HG03575 (cell line): Measurements from ENCODE around the gene NEK3.
"Not testable (repeated sequence)": the region's sequence is repeated elsewhere in the genome, so short reads cannot be mapped to it uniquely, and the experiment has no call there.

Experiments used
- ATAC-seq: cut with Tn5 transposase; IDR thresholded peaks from one replicate; pipeline ENCODE4 v1.9.1; 2021; ENCODE audit not compliant: unreplicated experiment, insufficient number of reproducible peaks, low FRiP score; ENCODE audit errors: extremely low read depth

Gene NEK3

DNA sequence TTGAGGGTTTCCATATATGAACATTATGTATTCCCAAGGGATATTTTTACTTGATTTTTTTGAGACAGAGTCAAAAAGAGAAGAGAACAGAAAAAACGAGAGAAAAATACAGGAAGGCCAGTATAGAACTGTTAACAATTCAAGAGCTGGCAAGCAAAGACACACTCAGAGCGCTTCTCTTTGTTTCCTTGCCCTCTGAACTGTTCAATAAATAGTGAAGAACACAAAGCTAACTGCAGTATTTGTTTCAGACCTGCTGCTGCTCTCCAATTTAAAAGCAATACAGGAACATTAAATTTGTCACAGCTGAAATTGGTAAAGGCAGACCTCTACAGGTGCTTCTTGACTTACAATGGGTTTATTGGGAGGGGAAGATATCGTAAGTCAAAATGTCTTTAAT lies 14.0 kb upstream of the NEK3 start:
- no peak for ATAC-seq

DNA sequence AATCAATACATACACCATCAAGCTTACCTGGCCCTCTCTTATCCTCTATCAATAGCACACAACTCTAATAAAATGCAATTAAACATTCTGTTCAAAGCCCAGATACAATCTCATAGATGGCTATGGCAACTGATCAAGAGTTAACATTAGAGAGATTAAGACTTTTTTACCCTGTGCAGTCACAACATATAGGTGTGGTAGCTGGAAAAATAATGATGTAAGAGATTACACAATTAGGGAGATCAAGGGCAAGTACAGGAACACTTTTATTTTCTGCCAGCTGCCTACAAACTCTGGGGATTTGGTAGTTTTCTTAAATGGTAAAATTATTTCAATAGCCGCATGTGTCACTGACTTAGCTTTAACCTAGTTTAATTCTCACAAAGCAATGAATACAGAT lies 12.3 kb upstream of the NEK3 start:
- ATAC-seq: not testable (repeated sequence)

DNA sequence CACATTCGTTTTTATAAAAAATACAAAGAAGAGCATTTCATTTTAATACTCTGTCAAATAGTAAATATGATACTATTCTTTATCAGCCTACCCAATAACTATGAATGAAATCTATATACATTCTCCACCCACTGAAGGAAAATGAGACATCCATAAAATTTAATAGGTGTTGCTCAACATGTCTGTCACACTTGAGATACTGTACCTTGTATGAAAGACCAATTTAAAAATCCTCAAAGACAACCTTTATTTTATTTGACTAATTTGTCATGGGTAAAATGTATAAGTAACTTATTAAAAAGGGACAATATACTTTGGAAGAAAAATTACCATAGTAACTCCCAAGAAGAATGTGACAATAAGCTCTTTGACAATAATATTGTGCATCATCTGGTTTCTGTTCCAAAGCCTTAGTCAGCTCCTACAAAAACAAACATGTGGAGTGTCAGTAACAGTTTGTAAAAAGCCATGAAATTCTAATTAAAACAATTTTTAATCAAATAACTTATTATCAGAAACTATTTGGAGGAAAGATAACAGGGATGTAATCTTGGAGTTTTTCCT lies 11.5 kb upstream of the NEK3 start:
- ATAC-seq: not testable (repeated sequence)

DNA sequence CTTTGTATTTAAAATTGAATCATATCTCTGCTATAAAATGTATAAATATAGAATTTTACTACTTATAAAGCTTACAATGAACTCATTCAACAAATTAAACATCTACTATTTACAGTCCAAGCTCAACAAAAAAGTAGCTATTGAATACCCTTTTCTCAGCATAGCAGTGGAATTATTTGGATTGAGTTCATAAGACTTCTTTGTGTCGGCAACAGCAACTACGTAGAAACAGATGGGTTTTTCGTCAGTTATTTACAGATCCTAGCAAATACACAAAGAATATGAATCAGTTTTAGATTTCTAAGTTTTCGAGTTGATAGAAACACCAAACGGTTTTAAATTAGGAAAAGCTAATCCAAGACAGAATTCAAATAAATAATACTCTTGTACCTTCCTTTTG lies 10.4 kb upstream of the NEK3 start:
- no peak for ATAC-seq

DNA sequence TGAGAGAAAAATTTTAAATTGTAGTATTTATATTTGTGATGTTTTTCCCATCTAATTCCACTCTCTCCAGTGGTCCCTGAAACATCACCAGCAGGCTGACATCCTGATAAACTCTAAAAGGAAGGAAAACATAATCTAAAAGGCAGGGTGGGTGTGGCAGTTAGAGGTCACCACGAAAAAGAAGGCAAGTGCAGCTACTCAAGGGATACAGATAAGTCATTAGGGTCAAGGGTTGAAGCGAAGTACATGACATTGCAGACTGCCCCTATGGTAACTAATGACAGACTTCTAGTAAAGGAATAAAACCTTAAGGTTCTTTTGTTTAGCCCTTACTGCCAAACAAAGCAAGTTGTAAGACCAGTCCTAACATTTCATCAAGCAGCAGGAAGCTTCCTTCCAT lies 6.0 kb upstream of the NEK3 start:
- ATAC-seq: no peak

DNA sequence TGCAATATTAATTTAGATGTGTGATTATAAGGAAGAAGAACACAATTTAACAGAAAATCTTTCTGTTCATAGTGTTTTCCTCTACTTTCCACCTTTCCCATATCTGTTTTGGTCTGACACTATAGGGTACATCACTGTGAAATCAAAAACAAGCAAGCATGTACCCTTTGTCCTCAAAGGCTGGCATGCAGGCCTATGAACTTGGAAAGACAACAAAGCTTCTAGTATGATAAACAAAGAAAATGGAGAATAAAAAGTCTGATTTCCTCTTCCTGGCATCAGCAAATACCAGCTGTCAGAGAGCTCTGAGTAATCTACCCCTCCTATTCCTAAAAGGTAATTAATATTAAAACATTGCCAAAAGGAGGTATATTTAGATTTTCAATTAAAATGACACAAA lies 5.6 kb upstream of the NEK3 start:
- ATAC-seq: no peak

DNA sequence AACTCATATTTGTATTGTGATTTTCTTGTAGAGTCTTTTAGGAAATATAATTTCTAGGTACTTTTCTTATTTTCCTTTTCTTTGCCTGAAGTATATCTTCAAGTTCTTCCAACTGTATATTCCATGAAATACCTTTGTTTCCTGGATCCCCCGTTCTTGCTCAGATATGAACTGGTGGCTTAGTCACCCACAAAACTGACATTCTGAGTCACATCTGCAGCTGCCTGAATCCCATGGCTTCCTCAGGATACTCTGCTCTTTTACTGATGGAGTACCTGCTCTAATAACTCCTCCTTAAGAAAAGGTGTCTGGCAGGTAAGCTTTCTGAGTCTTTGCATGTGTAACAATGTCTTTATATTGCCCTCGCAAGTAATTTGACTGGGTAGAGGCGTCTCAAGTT lies 4.5 kb upstream of the NEK3 start:
- ATAC-seq: not testable (repeated sequence)

DNA sequence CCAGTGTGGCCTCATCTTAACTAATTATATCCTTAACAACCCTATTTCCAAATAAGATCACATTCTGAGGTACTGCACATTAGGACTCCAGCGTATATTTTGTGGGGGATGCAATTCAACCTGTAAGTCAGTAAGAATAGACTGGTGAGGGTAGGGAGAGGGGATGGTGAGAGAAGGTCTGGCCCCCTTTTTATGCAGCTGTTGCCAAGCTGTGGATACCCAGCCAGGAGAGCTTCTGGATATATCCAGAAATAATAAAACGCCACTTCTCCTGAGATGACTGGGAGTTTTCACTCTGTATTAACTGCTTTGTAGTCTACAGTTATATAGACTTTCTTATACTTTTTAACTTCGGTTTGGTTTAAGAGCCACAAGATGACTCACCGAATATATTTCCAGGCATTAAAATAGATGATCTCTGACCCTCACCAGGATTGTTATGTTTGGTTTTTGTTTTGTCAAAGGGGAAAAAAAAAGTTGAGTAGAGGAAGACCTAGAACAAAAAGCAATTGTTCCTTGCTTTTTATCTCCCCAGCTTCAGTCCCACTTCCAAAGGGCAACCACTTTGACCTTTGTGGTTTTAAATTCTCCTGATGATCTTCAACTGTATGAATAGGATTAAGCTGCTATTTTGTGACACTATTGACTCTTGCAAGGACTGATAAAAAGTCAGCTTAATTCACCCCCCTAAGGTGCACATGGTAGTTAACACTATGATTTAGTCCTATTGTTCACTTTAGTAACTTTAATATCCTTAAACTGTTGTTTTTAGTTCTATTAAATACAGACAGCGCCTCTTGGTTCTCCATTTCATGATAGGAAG lies 3.1 kb upstream of the NEK3 start:
- no peak for ATAC-seq

DNA sequence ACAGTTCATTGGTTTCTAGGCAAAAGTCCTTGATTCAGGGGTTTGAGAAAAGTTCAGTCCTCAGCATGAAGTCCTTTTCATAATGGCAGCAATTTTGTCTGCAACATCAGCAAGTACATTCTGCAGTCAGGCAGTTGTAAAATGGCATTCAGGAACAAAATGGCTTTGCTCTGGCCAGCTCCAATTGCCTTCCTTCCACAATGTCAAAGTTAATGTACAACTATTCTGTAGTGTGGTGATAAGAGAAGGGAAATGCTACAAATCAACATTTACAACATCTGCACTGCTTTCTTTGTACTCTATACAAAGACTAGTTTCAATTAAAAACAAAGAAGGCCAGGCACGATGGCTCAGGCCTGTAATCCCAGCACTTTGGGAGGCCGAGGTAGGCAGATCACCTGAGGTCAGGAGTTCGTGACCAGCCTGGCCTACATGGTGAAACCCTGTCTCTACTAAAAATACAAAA lies 1.8 kb upstream of the NEK3 start:
- no peak for ATAC-seq

DNA sequence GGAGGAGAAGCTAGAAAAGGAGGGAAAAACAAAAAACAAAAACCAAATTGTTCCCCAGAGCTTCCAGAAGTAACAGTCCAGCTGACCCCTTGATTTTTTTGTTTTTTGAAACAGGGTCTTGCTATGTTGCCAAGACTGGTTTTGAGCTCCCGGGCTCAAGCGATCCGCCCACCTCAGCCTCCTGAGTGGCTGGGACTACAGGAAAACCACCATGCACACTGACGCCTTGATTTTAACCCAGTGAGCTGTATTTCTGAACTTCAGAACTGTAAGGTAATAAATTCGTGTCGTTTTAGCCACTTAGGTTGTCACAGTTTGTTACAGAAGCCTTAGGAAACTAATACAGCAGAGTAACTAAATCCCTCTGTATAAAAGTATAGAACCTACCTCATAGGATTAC lies 1.1 kb upstream of the NEK3 start:
- ATAC-seq: no peak

DNA sequence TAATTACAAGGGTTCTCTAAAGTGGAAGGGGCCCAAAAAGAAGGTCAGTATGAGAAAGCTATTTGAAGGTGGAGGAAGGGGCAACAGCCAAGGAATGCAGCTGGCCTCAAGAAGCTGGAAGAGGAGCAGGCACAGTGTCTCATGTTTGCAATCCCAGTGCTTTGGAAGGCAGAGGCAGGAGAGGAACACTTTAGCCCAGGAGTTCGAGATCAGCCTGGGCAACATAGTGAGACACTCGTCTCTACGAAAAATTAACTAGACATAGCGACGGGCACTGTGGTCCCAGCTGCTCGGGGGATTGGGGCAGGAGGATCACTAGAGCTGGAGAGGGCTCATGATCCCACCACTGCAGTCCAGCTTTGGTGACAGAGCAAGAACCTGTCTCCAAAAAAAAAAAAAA lies 656 bp upstream of the NEK3 start:
- no peak for ATAC-seq

DNA sequence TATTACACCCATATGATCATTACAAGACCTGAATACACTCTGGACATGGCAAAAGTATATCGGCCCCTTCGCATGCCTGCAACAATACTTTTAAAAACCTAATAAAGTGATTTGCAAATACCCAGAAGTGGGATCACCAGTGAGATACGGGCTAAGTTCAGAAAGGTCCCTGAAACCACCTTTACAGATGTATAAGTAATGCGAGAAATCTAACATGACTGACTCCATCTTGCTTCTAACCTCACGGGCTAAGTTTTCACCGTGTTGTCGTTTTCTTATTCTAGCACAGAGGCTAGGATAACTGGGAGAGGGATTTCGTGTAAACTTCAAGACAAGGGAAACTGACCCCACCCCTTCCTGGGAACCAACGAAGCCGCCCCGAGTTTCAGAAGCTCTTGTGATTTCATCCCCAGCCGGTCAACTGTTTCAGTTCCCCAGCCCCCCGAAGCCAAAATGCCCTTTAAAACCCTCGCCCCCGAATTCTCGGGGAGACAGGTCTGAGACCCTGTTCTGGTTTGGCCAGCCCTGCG lies 703 bp downstream of the NEK3 start:
- no peak for ATAC-seq

DNA sequence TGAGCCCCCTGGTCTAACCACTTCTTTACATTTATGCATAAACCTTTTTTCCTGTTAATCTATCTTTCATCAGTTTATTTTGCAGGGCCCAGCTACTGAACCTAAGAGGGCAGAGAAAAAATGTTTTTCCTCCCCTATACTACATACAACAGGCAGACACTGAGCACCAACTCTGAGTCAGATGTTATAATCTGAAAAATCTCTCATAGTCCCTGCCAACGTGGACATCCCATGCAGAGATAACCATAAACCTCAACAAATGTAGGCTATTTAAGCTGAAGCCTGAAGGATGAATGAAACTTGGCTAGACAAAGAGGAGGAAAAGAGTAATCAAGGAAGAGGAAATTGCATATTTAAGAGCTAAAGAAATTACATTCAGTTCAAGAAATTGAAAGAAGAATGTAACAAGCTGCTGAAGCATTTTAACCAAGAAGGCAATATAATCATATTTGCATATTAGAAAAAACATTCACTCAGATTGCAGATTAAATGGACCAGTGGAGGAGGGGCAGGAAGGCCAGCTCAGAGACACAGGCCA lies 2.6 kb downstream of the NEK3 start:
- ATAC-seq: no peak

DNA sequence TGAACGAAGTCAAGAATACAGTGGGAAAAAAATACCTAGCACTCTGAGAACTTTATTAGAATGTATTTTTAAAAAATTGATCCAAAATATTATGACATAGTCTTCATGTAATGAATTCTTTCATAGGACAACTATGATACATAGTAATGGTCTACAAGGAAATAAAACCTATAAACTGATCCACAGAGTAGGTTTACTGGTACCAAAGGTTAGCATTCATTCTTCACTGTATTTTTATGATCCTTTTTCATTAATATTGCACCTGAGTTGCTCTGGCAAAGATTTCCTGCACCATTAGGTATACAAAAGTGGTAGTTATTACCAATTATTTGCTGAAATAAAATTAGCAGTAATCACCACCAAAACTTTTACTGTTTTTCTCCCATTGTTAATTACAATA lies 4.2 kb downstream of the NEK3 start:
- ATAC-seq: no peak

DNA sequence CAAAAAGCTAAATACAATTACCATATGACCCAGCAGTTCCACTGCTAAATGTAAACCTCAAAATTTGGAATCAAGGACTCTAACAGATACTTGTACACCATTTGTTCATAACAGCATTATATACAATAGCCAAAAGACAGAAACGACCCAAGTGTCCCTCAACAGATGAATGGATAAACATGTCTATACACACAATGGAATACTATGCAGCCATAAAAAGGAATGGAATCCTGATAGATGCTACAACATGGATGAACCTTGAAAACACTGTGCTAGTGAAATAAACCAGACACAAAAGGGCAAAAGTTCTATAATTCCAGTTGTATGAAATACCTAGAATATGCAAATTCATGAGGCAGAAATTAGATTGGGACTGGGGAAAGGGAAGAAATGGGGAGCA lies 12.2 kb downstream of the NEK3 start:
- no peak for ATAC-seq

DNA sequence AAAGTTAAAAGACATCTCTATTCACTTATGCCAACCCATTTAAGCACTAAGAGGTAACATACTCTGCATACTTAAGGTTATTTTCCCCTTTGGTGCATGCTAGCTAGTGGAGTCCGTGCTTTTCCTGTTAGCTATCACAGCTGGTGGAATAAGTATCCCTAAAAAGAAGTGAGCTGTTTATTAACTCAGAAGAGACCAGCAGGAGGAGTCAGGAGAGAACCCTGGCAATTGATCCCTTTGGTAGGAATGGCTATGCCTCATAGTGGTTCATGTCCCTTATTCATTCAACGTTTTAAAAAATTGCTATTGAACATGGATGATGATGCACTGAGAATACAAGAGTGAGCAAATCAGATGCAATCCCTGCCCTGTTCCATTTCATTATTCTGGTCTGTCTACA lies 18.1 kb downstream of the NEK3 start:
- ATAC-seq: no peak

DNA sequence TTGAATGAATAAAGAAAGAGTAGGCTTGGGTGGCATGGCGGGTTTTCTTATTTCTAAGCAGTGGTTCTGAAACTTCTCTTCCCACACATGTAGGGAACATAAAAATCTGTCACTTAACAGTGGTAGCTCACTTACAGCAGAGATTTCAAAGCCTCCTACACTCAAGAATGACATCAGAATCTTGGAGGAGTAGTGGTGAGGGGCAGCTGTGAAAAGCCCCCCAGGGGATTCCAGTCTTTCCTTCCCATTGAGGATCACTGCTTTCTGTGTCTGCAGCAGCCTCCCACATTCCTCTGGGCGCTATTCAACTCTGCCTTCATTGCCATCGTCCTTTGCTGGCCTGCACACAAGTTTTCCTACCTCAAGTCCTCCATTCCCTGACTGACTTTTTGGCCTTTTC lies 21.9 kb downstream of the NEK3 start:
- ATAC-seq: no peak

DNA sequence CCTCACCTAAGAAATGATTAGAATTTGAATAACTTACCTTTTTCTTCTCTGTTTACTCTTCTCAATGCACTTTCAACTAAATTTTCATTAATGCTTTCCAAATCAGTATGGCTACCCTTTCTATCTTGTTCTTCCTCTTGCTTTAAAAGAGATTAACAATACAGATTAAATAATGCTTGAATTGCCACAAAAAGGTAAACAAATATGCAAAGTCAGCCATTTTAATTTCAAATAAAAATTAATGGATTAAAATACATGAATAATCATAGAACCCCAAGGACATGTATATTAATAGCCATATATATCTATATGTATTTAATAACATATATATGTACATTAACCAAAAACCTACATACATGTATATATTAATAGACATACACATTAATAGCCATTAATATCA lies 22.6 kb downstream of the NEK3 start:
- no peak for ATAC-seq

DNA sequence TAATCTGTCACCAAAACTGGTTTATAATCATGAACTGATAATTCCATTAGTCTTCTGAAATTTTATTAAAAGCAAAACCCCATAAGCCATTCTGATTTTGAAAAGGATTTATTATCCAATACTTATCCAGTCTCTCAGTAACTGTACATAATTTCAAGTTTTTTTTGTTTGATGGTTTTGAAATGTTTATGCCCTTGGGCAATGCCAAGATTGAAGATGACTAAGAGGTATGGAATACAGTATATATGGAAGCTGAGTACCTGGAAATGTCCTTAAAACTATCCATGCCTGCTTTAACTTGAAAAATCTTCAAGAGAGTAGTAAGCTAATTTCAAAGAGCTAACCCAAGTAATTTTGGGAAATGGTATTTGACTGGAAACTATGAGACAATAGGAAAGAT lies 28.8 kb downstream of the NEK3 start:
- ATAC-seq: no peak
